Measurements from ENCODE around the gene EMC9. TPM values are rescaled to one million over a fixed set of nuclear protein-coding genes. Genes with fewer than 3 reads are reported as not detected.

EMC9 gene
- total and polyA plus RNA-seq, 2 of the 8 experiments (the other 6 are each of a cell fraction or from before 2014, with no cell fraction given): 38.4 to 47.2 TPM

Small RNA genes lying within 50 kb of the gene (microRNA-seq; reads per million reads assigned to microRNA genes)
- 0 reads per million in 2 experiments for gene MIR7703 (ENCODE audit: borderline microRNAs expressed in 2 of 2, borderline number of aligned reads in 2 of 2, borderline replicate concordance in 1 of 2)

Small RNA genes lying within 50 kb of the gene (small RNA-seq; reads per million reads assigned to genes)
- gene AL136295.4 (ENCODE audit: insufficient read depth) (not detected), gene IPO4 (ENCODE audit: insufficient read depth) (1.9 reads per million, percentile 12 among the genes with 10 or more reads in this experiment), gene IRF9 (ENCODE audit: insufficient read depth) (not detected), gene RNA5SP383 (ENCODE audit: insufficient read depth) (6.5 reads per million, percentile 71 among the genes with 10 or more reads in this experiment)

Other genes starting within 250 kb of the EMC9 start
Only the 30 nearest of the 31 such genes appear.
- gene DHRS4, start 187.8 kb downstream of the EMC9 start, total RNA-seq (2021; fragmentation: NEBNext Ultra II Directional; extraction: Animal tissue kit (Norgen Biotek cat#: 25700)): 16.2 and 19.2 TPM in 2 replicates
- gene DHRS4, start 187.8 kb downstream of the EMC9 start, polyA plus RNA-seq (2011; rRNA removed): 11.7 and 18.3 TPM in 2 replicates
- gene DHRS4L2, start 152.7 kb downstream of the EMC9 start, total RNA-seq (2021; fragmentation: NEBNext Ultra II Directional; extraction: Animal tissue kit (Norgen Biotek cat#: 25700)): 15.2 and 15.4 TPM in 2 replicates
- 12.3 and 14.2 TPM in 2 replicates for gene DHRS4L2, start 152.7 kb downstream of the EMC9 start, polyA plus RNA-seq (2011; rRNA removed)
- gene CARMIL3, start 89.6 kb downstream of the EMC9 start, total RNA-seq (2021; fragmentation: NEBNext Ultra II Directional; extraction: Animal tissue kit (Norgen Biotek cat#: 25700)): 8.5 and 9.0 TPM in 2 replicates
- gene CARMIL3, start 89.6 kb downstream of the EMC9 start, polyA plus RNA-seq (2011; rRNA removed): 6.0 and 7.8 TPM in 2 replicates
- gene CPNE6, start 70.0 kb downstream of the EMC9 start, total RNA-seq (2021; fragmentation: NEBNext Ultra II Directional; extraction: Animal tissue kit (Norgen Biotek cat#: 25700)): not detected in 2 replicates
- gene CPNE6, start 70.0 kb downstream of the EMC9 start, polyA plus RNA-seq (2011; rRNA removed): 0.02 and 0.05 TPM in 2 replicates
- 79.3 and 81.9 TPM in 2 replicates for gene PCK2, start 47.3 kb downstream of the EMC9 start, total RNA-seq (2021; fragmentation: NEBNext Ultra II Directional; extraction: Animal tissue kit (Norgen Biotek cat#: 25700))
- gene PCK2, start 47.3 kb downstream of the EMC9 start, polyA plus RNA-seq (2011; rRNA removed): 115 and 221 TPM in 2 replicates
- gene DCAF11, start 26.8 kb downstream of the EMC9 start, total RNA-seq (2021; fragmentation: NEBNext Ultra II Directional; extraction: Animal tissue kit (Norgen Biotek cat#: 25700)): 63.6 and 67.2 TPM in 2 replicates
- 60.4 and 74.6 TPM in 2 replicates for gene DCAF11, start 26.8 kb downstream of the EMC9 start, polyA plus RNA-seq (2011; rRNA removed)
- gene NRL, start 26.6 kb downstream of the EMC9 start, total RNA-seq (2021; fragmentation: NEBNext Ultra II Directional; extraction: Animal tissue kit (Norgen Biotek cat#: 25700)): 1.1 TPM in 2 replicates
- 2.1 and 2.2 TPM in 2 replicates for gene NRL, start 26.6 kb downstream of the EMC9 start, polyA plus RNA-seq (2011; rRNA removed)
- 0.33 and 0.76 TPM in 2 replicates for gene FITM1, start 10.9 kb downstream of the EMC9 start, total RNA-seq (2021; fragmentation: NEBNext Ultra II Directional; extraction: Animal tissue kit (Norgen Biotek cat#: 25700))
- gene FITM1, start 10.9 kb downstream of the EMC9 start, polyA plus RNA-seq (2011; rRNA removed): 0.53 and 0.80 TPM in 2 replicates
- 85.9 and 91.7 TPM in 2 replicates for gene PSME1, start 5.4 kb downstream of the EMC9 start, total RNA-seq (2021; fragmentation: NEBNext Ultra II Directional; extraction: Animal tissue kit (Norgen Biotek cat#: 25700))
- gene PSME1, start 5.4 kb downstream of the EMC9 start, polyA plus RNA-seq (2011; rRNA removed): 57.4 and 74.9 TPM in 2 replicates
- 111 and 118 TPM in 2 replicates for gene PSME2, start 5.0 kb upstream of the EMC9 start, total RNA-seq (2021; fragmentation: NEBNext Ultra II Directional; extraction: Animal tissue kit (Norgen Biotek cat#: 25700))
- 71.8 and 76.8 TPM in 2 replicates for gene PSME2, start 5.0 kb upstream of the EMC9 start, polyA plus RNA-seq (2011; rRNA removed)
- 57.8 and 72.0 TPM in 2 replicates for gene RNF31, start 5.9 kb upstream of the EMC9 start, total RNA-seq (2021; fragmentation: NEBNext Ultra II Directional; extraction: Animal tissue kit (Norgen Biotek cat#: 25700))
- gene RNF31, start 5.9 kb upstream of the EMC9 start, polyA plus RNA-seq (2011; rRNA removed): 17.5 and 40.6 TPM in 2 replicates
- 11.1 and 11.4 TPM in 2 replicates for gene IRF9, start 19.7 kb upstream of the EMC9 start, total RNA-seq (2021; fragmentation: NEBNext Ultra II Directional; extraction: Animal tissue kit (Norgen Biotek cat#: 25700))
- 13.2 and 13.3 TPM in 2 replicates for gene IRF9, start 19.7 kb upstream of the EMC9 start, polyA plus RNA-seq (2011; rRNA removed)
- 25.8 and 28.5 TPM in 2 replicates for gene REC8, start 30.5 kb upstream of the EMC9 start, total RNA-seq (2021; fragmentation: NEBNext Ultra II Directional; extraction: Animal tissue kit (Norgen Biotek cat#: 25700))
- 9.8 and 19.1 TPM in 2 replicates for gene REC8, start 30.5 kb upstream of the EMC9 start, polyA plus RNA-seq (2011; rRNA removed)
- 108 and 109 TPM in 2 replicates for gene IPO4, start 47.2 kb upstream of the EMC9 start, total RNA-seq (2021; fragmentation: NEBNext Ultra II Directional; extraction: Animal tissue kit (Norgen Biotek cat#: 25700))
- gene IPO4, start 47.2 kb upstream of the EMC9 start, polyA plus RNA-seq (2011; rRNA removed): 55.5 and 80.6 TPM in 2 replicates
- 22.2 and 25.3 TPM in 2 replicates for gene TM9SF1, start 53.9 kb upstream of the EMC9 start, total RNA-seq (2021; fragmentation: NEBNext Ultra II Directional; extraction: Animal tissue kit (Norgen Biotek cat#: 25700))
- 24.6 and 29.2 TPM in 2 replicates for gene TM9SF1, start 53.9 kb upstream of the EMC9 start, polyA plus RNA-seq (2011; rRNA removed)
- gene TSSK4, start 64.1 kb upstream of the EMC9 start, total RNA-seq (2021; fragmentation: NEBNext Ultra II Directional; extraction: Animal tissue kit (Norgen Biotek cat#: 25700)): 0.28 TPM in 1 of 2 replicates, not detected in the other
- 0.05 TPM in 1 of 2 replicates, not detected in the other for gene TSSK4, start 64.1 kb upstream of the EMC9 start, polyA plus RNA-seq (2011; rRNA removed)
- gene CHMP4A, start 71.9 kb upstream of the EMC9 start, total RNA-seq (2021; fragmentation: NEBNext Ultra II Directional; extraction: Animal tissue kit (Norgen Biotek cat#: 25700)): 32.9 and 36.4 TPM in 2 replicates
- 23.4 and 37.6 TPM in 2 replicates for gene CHMP4A, start 71.9 kb upstream of the EMC9 start, polyA plus RNA-seq (2011; rRNA removed)
- gene MDP1, start 74.5 kb upstream of the EMC9 start, total RNA-seq (2021; fragmentation: NEBNext Ultra II Directional; extraction: Animal tissue kit (Norgen Biotek cat#: 25700)): 14.3 and 17.7 TPM in 2 replicates
- 25.3 and 32.2 TPM in 2 replicates for gene MDP1, start 74.5 kb upstream of the EMC9 start, polyA plus RNA-seq (2011; rRNA removed)
- 241 and 253 TPM in 2 replicates for gene NEDD8, start 90.8 kb upstream of the EMC9 start, total RNA-seq (2021; fragmentation: NEBNext Ultra II Directional; extraction: Animal tissue kit (Norgen Biotek cat#: 25700))
- 196 and 317 TPM in 2 replicates for gene NEDD8, start 90.8 kb upstream of the EMC9 start, polyA plus RNA-seq (2011; rRNA removed)
- gene GMPR2, start 91.3 kb upstream of the EMC9 start, total RNA-seq (2021; fragmentation: NEBNext Ultra II Directional; extraction: Animal tissue kit (Norgen Biotek cat#: 25700)): 85.3 and 88.3 TPM in 2 replicates
- gene GMPR2, start 91.3 kb upstream of the EMC9 start, polyA plus RNA-seq (2011; rRNA removed): 52.9 and 61.6 TPM in 2 replicates
- 31.0 and 36.7 TPM in 2 replicates for gene TINF2, start 101.0 kb upstream of the EMC9 start, total RNA-seq (2021; fragmentation: NEBNext Ultra II Directional; extraction: Animal tissue kit (Norgen Biotek cat#: 25700))
- 23.5 and 31.7 TPM in 2 replicates for gene TINF2, start 101.0 kb upstream of the EMC9 start, polyA plus RNA-seq (2011; rRNA removed)
- gene TGM1, start 121.6 kb upstream of the EMC9 start, total RNA-seq (2021; fragmentation: NEBNext Ultra II Directional; extraction: Animal tissue kit (Norgen Biotek cat#: 25700)): 2.0 and 2.2 TPM in 2 replicates
- 1.8 and 4.1 TPM in 2 replicates for gene TGM1, start 121.6 kb upstream of the EMC9 start, polyA plus RNA-seq (2011; rRNA removed)
- gene RABGGTA, start 130.0 kb upstream of the EMC9 start, total RNA-seq (2021; fragmentation: NEBNext Ultra II Directional; extraction: Animal tissue kit (Norgen Biotek cat#: 25700)): 16.0 and 16.9 TPM in 2 replicates
- 49.8 and 65.1 TPM in 2 replicates for gene RABGGTA, start 130.0 kb upstream of the EMC9 start, polyA plus RNA-seq (2011; rRNA removed)
- gene DHRS1, start 158.2 kb upstream of the EMC9 start, total RNA-seq (2021; fragmentation: NEBNext Ultra II Directional; extraction: Animal tissue kit (Norgen Biotek cat#: 25700)): 8.8 and 13.4 TPM in 2 replicates
- gene DHRS1, start 158.2 kb upstream of the EMC9 start, polyA plus RNA-seq (2011; rRNA removed): 31.7 and 40.2 TPM in 2 replicates
- 34.8 and 39.3 TPM in 2 replicates for gene NOP9, start 158.3 kb upstream of the EMC9 start, total RNA-seq (2021; fragmentation: NEBNext Ultra II Directional; extraction: Animal tissue kit (Norgen Biotek cat#: 25700))
- gene NOP9, start 158.3 kb upstream of the EMC9 start, polyA plus RNA-seq (2011; rRNA removed): 17.8 and 22.4 TPM in 2 replicates
- gene CIDEB, start 166.4 kb upstream of the EMC9 start, total RNA-seq (2021; fragmentation: NEBNext Ultra II Directional; extraction: Animal tissue kit (Norgen Biotek cat#: 25700)): not detected in 2 replicates
- 0.09 and 0.11 TPM in 2 replicates for gene CIDEB, start 166.4 kb upstream of the EMC9 start, polyA plus RNA-seq (2011; rRNA removed)
- gene LTB4R2, start 168.5 kb upstream of the EMC9 start, total RNA-seq (2021; fragmentation: NEBNext Ultra II Directional; extraction: Animal tissue kit (Norgen Biotek cat#: 25700)): 6.7 and 7.0 TPM in 2 replicates
- 5.3 and 9.8 TPM in 2 replicates for gene LTB4R2, start 168.5 kb upstream of the EMC9 start, polyA plus RNA-seq (2011; rRNA removed)
- 4.1 and 6.8 TPM in 2 replicates for gene LTB4R, start 169.9 kb upstream of the EMC9 start, total RNA-seq (2021; fragmentation: NEBNext Ultra II Directional; extraction: Animal tissue kit (Norgen Biotek cat#: 25700))
- 6.7 and 9.7 TPM in 2 replicates for gene LTB4R, start 169.9 kb upstream of the EMC9 start, polyA plus RNA-seq (2011; rRNA removed)
- 0.35 and 0.69 TPM in 2 replicates for gene ADCY4, start 193.5 kb upstream of the EMC9 start, total RNA-seq (2021; fragmentation: NEBNext Ultra II Directional; extraction: Animal tissue kit (Norgen Biotek cat#: 25700))
- 0.27 and 0.57 TPM in 2 replicates for gene ADCY4, start 193.5 kb upstream of the EMC9 start, polyA plus RNA-seq (2011; rRNA removed)
- 0.39 and 0.55 TPM in 2 replicates for gene RIPK3, start 198.4 kb upstream of the EMC9 start, total RNA-seq (2021; fragmentation: NEBNext Ultra II Directional; extraction: Animal tissue kit (Norgen Biotek cat#: 25700))
- gene RIPK3, start 198.4 kb upstream of the EMC9 start, polyA plus RNA-seq (2011; rRNA removed): 0.20 and 0.24 TPM in 2 replicates

All from H1 (cell line).